ENCODE measurements around the gene ZNF438.

GRCh38 chr10:30917789-30918188, 113.9 kb downstream of the ZNF438 start:
- no peak for TF ChIP-seq CTCF (IDR thresholded peaks at IDR 0.05)
- no peak for TF ChIP-seq POLR2A (IDR thresholded peaks at IDR 0.05)
